WTC11 (cell line): ENCODE measurements around the gene LRRFIP1.

ENCODE experiments used
- SP1 ChIP-seq: sonication (generic); formaldehyde crosslinking; conservative IDR thresholded peaks from 2 replicates; pipeline ENCODE4 v1.8.1; 2022; ENCODE audit warnings: missing genetic modification reagents
- TP53 ChIP-seq: sonication (generic); formaldehyde crosslinking; IDR thresholded peaks from 2 replicates; pipeline ENCODE4 v1.8.1; 2023; ENCODE audit warnings: mild to moderate bottlenecking, missing genetic modification reagents

DNA sequence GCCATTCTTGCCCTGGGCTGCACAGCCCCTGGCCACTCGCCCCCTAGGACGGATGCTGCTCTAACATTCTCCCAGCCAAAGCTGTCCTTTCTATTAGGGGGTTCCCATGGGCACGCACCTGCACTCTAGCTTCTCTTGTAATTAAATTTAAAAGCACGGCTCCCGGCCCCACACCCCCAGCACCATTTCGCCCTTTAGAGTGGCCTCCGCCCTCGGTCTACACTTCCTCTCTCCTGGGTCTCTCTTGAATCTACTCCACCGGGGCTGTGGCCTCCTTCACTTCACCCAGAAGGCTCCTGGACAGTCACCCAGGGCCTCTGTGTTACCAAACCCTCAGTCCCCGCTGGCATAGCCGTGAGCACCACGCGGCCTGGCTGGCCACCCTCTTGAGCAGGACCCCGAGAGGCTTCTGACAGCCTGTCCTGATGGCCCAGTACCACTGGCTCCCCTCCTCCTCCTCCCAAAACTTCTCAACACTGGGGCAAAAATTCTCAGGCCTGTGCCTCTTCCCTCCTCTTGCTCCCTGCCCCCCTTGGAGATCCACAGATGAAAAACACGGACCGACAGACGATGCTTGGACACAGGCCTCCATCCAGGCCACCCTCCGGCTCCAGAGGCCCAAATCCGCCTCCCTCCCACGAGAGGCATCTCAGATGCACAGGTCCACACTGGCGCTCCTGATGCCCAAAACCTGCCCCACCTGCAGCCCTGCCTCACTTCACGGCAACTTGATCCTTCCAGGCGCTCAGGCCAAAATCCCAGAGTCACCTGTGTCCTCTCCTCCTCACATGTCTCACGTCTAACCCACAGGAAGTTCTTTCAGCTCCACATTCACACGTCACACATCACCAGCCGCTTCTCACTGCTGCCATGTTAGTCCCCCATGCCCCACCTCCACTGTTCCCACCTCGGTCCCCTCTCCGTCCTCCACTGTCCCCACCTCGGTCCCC lies 29.9 kb upstream of the LRRFIP1 start:
- TF ChIP-seq SP1 (no peak), TP53 (no peak)
